ENCODE data around the gene AFTPH.

The AFTPH gene

GRCh38 chr2:64605991-64606478, 81.9 kb downstream of the AFTPH start:
- Histone ChIP-seq H3K27ac (ENCODE audit: low read length) (no peak overlapping the region), H3K36me3 (ENCODE audit: control insufficient read depth in 2 of 2, insufficient read depth in 2 of 2, low read length in 2 of 2) (no peaks in the 10 kb centered on the region), H3K9me3 (ENCODE audit: control insufficient read depth in 2 of 2, low read length in 2 of 2) (peaks cover 0 to 2% of the 10 kb centered on the region in 2 donors), H3K4me3 (ENCODE audit: low read length in 2 of 2) (no peak overlapping the region), H3K9ac (ENCODE audit: low read length in 2 of 2) (no peak overlapping the region), H3K27me3 (ENCODE audit: control insufficient read depth in 1 of 2, insufficient read depth in 2 of 2, low read length in 2 of 2) (no peaks in the 10 kb centered on the region), H3K4me1 (ENCODE audit: control insufficient read depth, insufficient read depth, low read length) (peaks cover 14% of the 10 kb centered on the region)

GRCh38 chr2:64606479-64607363, 82.6 kb downstream of the AFTPH start:
- Histone ChIP-seq H3K9ac (ENCODE audit: low read length in 2 of 2) (peak overlapping the region in 1 of 2 donors; percentile 29), H3K4me1 (ENCODE audit: control insufficient read depth, insufficient read depth, low read length) (peaks cover 14% of the 10 kb centered on the region), H3K9me3 (ENCODE audit: control insufficient read depth in 2 of 2, low read length in 2 of 2) (peaks cover 0 to 2% of the 10 kb centered on the region in 2 donors), H3K36me3 (ENCODE audit: control insufficient read depth in 2 of 2, insufficient read depth in 2 of 2, low read length in 2 of 2) (no peaks in the 10 kb centered on the region), H3K27ac (ENCODE audit: low read length) (no peak overlapping the region), H3K4me3 (ENCODE audit: low read length in 2 of 2) (peak overlapping the region in 1 of 2 donors; percentile 62), H3K27me3 (ENCODE audit: control insufficient read depth in 1 of 2, insufficient read depth in 2 of 2, low read length in 2 of 2) (no peaks in the 10 kb centered on the region)

GRCh38 chr2:64607381-64608304, 83.5 kb downstream of the AFTPH start:
- Histone ChIP-seq H3K36me3 (ENCODE audit: control insufficient read depth in 2 of 2, insufficient read depth in 2 of 2, low read length in 2 of 2) (no peaks in the 10 kb centered on the region), H3K27me3 (ENCODE audit: control insufficient read depth in 1 of 2, insufficient read depth in 2 of 2, low read length in 2 of 2) (no peaks in the 10 kb centered on the region), H3K27ac (ENCODE audit: low read length) (no peak overlapping the region), H3K9ac (ENCODE audit: low read length in 2 of 2) (no peak overlapping the region), H3K4me1 (ENCODE audit: control insufficient read depth, insufficient read depth, low read length) (peaks cover 14% of the 10 kb centered on the region), H3K9me3 (ENCODE audit: control insufficient read depth in 2 of 2, low read length in 2 of 2) (peaks cover 0 to 2% of the 10 kb centered on the region in 2 donors), H3K4me3 (ENCODE audit: low read length in 2 of 2) (peak overlapping the region in 1 of 2 donors; percentile 8)

- Histone ChIP-seq H3K27ac (ENCODE audit: low read length) (no peak overlapping the region), H3K36me3 (ENCODE audit: control insufficient read depth in 2 of 2, insufficient read depth in 2 of 2, low read length in 2 of 2) (no peaks in the 10 kb centered on the region), H3K9ac (ENCODE audit: low read length in 2 of 2) (peak overlapping the region; percentile 28 to 51), H3K4me3 (ENCODE audit: low read length in 2 of 2) (peak overlapping the region in 1 of 2 donors; percentile 74), H3K27me3 (ENCODE audit: control insufficient read depth in 1 of 2, insufficient read depth in 2 of 2, low read length in 2 of 2) (no peaks in the 10 kb centered on the region), H3K9me3 (ENCODE audit: control insufficient read depth in 2 of 2, low read length in 2 of 2) (peaks cover 0 to 2% of the 10 kb centered on the region in 2 donors), H3K4me1 (ENCODE audit: control insufficient read depth, insufficient read depth, low read length) (peaks cover 14% of the 10 kb centered on the region)
Observed at GRCh38 chr2:64608867-64609226, 84.7 kb downstream of the AFTPH start.

GRCh38 chr2:64609227-64609941, 85.3 kb downstream of the AFTPH start:
- Histone ChIP-seq H3K36me3 (ENCODE audit: control insufficient read depth in 2 of 2, insufficient read depth in 2 of 2, low read length in 2 of 2) (no peaks in the 10 kb centered on the region), H3K4me3 (ENCODE audit: low read length in 2 of 2) (peak overlapping the region; percentile 54 to 74), H3K27me3 (ENCODE audit: control insufficient read depth in 1 of 2, insufficient read depth in 2 of 2, low read length in 2 of 2) (no peaks in the 10 kb centered on the region), H3K9ac (ENCODE audit: low read length in 2 of 2) (peak overlapping the region; percentile 52 to 69), H3K4me1 (ENCODE audit: control insufficient read depth, insufficient read depth, low read length) (peaks cover 14% of the 10 kb centered on the region), H3K9me3 (ENCODE audit: control insufficient read depth in 2 of 2, low read length in 2 of 2) (peaks cover 0 to under 1% of the 10 kb centered on the region in 2 donors), H3K27ac (ENCODE audit: low read length) (no peak overlapping the region)

- Histone ChIP-seq H3K9ac (ENCODE audit: low read length in 2 of 2) (peak overlapping the region in 1 of 2 donors; percentile 52), H3K27me3 (ENCODE audit: control insufficient read depth in 1 of 2, insufficient read depth in 2 of 2, low read length in 2 of 2) (no peaks in the 10 kb centered on the region), H3K27ac (ENCODE audit: low read length) (no peak overlapping the region), H3K36me3 (ENCODE audit: control insufficient read depth in 2 of 2, insufficient read depth in 2 of 2, low read length in 2 of 2) (no peaks in the 10 kb centered on the region), H3K4me3 (ENCODE audit: low read length in 2 of 2) (peak overlapping the region; percentile 54 to 74), H3K9me3 (ENCODE audit: control insufficient read depth in 2 of 2, low read length in 2 of 2) (no peaks in the 10 kb centered on the region), H3K4me1 (ENCODE audit: control insufficient read depth, insufficient read depth, low read length) (peaks cover 14% of the 10 kb centered on the region)
Observed at GRCh38 chr2:64609942-64610281, 85.8 kb downstream of the AFTPH start.

GRCh38 chr2:64610316-64610855, 86.3 kb downstream of the AFTPH start:
- no peaks in the 10 kb centered on the region for H3K27me3 ChIP-seq (ENCODE audit: control insufficient read depth in 1 of 2, insufficient read depth in 2 of 2, low read length in 2 of 2)
- no peak overlapping the region for H3K27ac ChIP-seq (ENCODE audit: low read length)
- no peaks in the 10 kb centered on the region for H3K36me3 ChIP-seq (ENCODE audit: control insufficient read depth in 2 of 2, insufficient read depth in 2 of 2, low read length in 2 of 2)
- no peak overlapping the region for H3K9ac ChIP-seq (ENCODE audit: low read length in 2 of 2)
- H3K9me3 ChIP-seq (ENCODE audit: control insufficient read depth in 2 of 2, low read length in 2 of 2): no peaks in the 10 kb centered on the region
- H3K4me1 ChIP-seq (ENCODE audit: control insufficient read depth, insufficient read depth, low read length): peaks cover 14% of the 10 kb centered on the region
- H3K4me3 ChIP-seq (ENCODE audit: low read length in 2 of 2): no peak overlapping the region

GRCh38 chr2:64612575-64613195, 88.6 kb downstream of the AFTPH start:
- H3K4me1 ChIP-seq (ENCODE audit: control insufficient read depth, insufficient read depth, low read length): peaks cover 6% of the 10 kb centered on the region
- H3K4me3 ChIP-seq (ENCODE audit: low read length in 2 of 2): no peak overlapping the region
- no peak overlapping the region for H3K9ac ChIP-seq (ENCODE audit: low read length in 2 of 2)
- no peaks in the 10 kb centered on the region for H3K27me3 ChIP-seq (ENCODE audit: control insufficient read depth in 1 of 2, insufficient read depth in 2 of 2, low read length in 2 of 2)
- H3K27ac ChIP-seq (ENCODE audit: low read length): no peak overlapping the region
- no peaks in the 10 kb centered on the region for H3K36me3 ChIP-seq (ENCODE audit: control insufficient read depth in 2 of 2, insufficient read depth in 2 of 2, low read length in 2 of 2)
- no peaks in the 10 kb centered on the region for H3K9me3 ChIP-seq (ENCODE audit: control insufficient read depth in 2 of 2, low read length in 2 of 2)

- H3K4me3 ChIP-seq (ENCODE audit: low read length in 2 of 2): no peak overlapping the region
- no peak overlapping the region for H3K27ac ChIP-seq (ENCODE audit: low read length)
- H3K27me3 ChIP-seq (ENCODE audit: control insufficient read depth in 1 of 2, insufficient read depth in 2 of 2, low read length in 2 of 2): no peaks in the 10 kb centered on the region
- H3K9ac ChIP-seq (ENCODE audit: low read length in 2 of 2): no peak overlapping the region
- H3K36me3 ChIP-seq (ENCODE audit: control insufficient read depth in 2 of 2, insufficient read depth in 2 of 2, low read length in 2 of 2): no peaks in the 10 kb centered on the region
- peaks cover 6% of the 10 kb centered on the region for H3K4me1 ChIP-seq (ENCODE audit: control insufficient read depth, insufficient read depth, low read length)
- no peaks in the 10 kb centered on the region for H3K9me3 ChIP-seq (ENCODE audit: control insufficient read depth in 2 of 2, low read length in 2 of 2)
Observed at GRCh38 chr2:64613276-64613675, 89.1 kb downstream of the AFTPH start.

All from stomach smooth muscle (tissue), 2 donors.